GM18499 (cell line): ENCODE data around the gene SDK1.
"Not testable (repeated sequence)": the region's sequence is repeated elsewhere in the genome, so short reads cannot be mapped to it uniquely, and the experiment has no call there.

Source experiments
- ATAC-seq: cut with Tn5 transposase; IDR thresholded peaks from one replicate; pipeline ENCODE4 v1.9.1; 2021; ENCODE audit warnings: moderate number of reproducible peaks; ENCODE audit not compliant: insufficient read depth, unreplicated experiment

SDK1 gene

DNA sequence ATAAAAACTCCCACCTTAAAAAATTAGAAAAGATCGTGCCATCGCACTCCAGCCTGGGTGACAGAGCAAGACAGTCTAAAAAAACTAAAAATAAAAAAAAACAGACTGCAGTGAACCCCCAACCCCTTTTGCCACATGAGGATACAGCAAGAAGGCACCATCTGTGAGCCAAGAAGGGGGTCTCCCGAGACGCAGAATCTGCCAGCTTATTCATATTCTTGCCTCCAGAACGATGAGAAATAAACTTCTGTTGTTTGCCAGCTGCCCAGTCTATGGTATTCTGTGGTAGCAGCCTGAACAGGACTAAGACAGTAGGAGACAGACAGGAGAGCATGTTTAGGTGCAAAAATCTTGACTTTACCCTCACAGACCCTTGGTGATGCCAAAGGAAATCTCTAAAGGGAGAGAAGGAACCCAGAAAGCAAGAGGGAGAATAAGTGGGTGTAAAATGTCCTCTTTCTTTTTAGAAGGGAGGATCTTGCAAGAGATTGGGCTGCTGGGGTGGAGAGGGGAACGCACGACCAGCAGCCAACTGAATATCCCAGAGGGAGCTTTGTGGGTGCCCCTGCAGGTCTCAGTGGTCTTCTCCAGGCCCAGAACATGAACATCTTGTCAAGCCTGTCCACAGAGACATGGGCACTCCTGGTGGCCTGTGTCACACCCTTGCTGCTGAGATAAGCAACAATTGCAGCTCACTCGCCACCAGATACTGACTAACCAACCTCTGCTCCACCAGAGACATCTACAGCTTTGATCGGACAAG is 980.4 kb downstream of the SDK1 start:
- no peak for ATAC-seq

DNA sequence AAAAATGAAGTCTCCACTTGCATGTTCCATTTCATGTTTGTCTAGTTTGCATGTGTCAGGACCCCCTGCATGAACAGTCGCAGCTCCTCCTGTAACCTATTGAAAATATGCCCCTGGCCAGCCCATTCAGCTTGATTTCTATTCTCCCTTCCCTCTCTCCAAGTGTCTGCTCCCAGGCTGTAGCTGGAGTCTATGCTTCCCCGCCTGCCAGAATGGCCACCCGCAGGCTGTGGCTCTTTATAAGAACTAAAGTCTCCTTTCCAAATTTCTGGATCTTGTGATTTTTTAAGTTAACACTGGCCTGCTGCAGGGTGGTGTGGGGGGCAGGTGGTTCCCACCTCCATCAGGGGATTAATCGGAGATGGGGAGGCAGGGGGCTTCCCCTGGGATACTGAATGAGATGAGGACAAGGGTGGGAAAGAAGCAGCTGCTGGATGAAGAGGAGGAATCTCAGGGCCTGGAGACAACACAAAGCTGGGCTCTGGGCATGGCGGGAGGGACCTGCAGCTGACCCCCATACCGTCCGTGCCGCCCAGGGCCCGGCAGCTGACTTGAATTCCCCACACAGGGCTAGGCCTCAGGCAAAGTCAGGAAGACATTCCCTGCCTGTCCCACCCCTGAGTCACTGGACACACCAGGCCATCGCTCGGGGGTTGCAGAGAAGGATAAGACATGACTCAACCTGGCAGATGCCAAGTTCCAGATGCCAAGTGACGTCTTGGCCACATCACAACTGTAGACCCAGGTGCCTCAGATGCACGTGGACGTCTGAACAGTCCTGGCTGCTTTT is 981.6 kb downstream of the SDK1 start:
- no peak for ATAC-seq

DNA sequence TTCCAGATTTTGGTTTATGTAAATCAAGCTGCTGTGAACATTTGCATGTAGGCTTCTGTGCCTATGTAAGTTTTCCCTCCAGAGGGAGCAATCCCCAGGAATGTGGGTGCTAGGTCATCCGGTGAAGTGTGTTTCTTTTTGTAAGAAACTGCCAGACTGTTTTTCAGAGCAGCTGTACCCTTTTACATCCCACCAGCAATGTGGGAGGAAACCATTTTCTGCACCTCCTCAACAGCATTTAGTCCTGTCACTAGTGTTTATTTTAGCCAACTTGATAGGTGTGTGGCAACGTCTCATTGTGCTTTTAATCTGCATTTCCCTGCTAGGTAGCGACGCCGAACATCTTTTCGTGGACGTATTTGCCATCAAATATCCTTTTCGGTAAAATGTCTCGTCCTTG is 985.3 kb downstream of the SDK1 start:
- ATAC-seq: no peak

DNA sequence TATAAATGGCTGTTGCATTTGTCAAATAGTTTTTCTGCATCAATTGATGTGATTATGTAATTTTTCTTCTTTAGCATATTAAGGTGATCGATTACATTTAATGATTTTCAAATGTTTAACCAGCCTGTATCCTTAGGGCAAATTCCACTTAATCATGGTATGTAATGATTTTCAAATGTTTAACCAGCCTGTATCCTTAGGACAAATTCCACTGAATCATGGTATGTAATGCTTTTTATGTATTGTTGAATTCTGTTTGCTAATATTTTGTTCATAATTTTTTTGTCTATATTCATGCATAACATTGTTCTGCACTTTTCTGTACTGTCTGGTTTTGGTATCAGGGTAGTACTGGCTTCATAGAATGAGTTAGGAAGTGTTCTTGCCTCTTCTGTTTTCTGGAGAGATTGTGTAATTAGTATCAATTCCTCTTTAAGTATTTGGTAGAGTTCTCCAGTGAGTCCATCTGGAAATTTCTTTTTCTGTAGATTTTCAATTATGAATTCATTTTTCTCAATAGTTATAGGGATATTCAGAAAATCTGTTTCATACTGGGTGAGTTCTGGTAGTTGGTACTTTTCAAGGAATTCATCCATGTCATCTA is 987.8 kb downstream of the SDK1 start:
- ATAC-seq: no peak

DNA sequence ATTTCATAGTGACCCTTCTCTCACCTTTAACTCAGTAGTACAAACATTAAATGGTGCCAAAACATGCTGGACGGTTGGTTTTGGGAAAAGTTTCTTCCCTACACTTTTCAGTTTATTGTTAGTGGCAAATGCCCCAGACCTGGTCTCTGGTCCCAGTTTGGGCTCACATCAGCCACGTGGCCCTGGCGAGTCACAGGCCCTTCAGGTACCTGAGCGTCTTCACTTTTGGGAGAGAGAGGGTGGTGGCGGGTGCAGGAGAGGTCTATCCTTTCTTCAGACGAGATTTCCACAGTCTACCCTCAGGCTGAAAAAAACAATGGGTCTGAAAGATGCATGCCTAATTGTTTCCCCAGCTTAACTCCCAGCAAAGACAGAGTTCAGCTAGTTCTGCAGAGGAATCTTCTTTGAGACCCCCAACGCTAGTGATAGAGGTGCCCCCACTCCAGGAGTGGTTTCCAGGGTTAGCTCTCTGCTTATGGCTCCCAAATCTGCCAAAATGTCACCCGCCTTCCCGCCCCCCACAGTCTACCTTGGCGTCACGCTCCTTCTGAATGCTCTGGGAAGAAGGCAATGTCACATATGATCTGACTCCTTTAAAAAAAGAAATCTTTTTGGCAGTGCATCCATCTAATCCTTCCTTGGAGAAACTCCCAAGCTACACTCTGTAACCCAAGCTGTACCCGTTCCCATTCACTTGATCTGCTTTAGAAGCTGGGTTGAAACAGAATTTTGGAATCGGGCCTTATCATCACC is 996.3 kb downstream of the SDK1 start:
- no peak for ATAC-seq

DNA sequence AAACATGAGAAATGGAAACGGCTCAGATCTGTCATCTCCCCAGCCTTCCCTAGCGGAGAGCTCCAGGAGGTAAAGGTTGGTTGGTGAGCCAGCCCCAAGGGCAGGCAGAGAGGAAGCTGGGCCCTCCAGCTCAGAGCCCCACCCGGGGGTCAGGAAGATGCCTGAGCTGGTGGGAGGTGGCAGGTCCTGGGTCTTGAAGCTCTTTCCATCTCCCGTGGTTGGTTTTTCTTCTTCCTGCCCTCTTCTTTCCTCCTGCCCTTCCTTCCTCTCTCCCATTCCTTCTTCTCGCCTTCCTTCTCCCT is 996.8 kb downstream of the SDK1 start:
- no peak for ATAC-seq

DNA sequence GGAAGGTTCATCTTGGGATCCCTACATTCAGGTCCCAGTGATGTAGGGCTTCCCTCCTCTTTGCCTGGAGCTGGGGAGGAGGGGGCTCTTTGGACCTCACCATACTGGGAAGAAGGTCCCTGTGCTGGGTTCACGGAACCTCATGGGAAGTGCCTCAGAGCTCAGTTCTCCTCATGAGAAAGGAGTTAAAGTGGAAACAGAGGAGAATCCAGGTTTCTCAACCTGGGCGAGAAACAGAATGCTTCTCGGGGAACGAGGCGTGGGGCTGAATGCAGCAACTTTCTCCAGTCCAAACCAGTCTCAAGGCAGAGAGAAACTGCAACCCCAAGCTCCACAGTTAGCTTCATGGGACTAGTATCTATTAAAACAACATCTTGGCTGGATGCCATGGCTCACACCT is 998.4 kb downstream of the SDK1 start:
- no peak for ATAC-seq

DNA sequence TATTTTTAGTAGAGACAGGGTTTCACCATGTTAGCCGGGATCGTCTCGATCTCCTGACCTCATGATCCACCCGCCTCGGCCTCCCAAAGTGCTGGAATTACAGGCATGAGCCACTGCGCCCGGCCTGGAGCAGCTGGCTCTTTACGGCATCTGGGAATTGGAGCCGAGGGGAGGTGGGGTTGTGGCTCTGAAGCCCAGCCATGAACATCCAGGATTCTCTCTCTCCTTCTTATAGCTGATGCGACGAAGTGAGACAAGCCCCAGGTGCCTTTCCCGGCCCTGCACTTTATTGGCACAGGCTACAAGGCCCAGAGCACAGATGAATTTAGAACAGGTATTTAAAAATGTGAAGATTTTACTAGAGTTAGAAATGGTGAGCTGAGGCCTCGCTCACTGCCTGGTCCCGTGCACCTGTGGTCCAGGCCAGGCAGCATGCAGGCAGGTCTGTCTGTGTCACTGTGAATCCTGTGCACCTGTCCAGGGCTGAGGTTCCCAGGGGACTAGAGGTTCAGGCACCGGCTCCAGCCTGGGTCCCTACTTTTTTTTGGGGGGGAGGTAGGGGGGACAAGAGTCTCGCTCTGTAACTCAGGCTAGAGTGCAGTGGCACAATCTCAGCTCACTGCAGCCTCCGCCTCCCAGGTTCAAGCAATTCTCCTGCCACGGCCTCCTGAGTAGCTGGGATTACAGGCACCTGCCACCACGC is 1001.3 kb downstream of the SDK1 start:
- ATAC-seq: no peak

DNA sequence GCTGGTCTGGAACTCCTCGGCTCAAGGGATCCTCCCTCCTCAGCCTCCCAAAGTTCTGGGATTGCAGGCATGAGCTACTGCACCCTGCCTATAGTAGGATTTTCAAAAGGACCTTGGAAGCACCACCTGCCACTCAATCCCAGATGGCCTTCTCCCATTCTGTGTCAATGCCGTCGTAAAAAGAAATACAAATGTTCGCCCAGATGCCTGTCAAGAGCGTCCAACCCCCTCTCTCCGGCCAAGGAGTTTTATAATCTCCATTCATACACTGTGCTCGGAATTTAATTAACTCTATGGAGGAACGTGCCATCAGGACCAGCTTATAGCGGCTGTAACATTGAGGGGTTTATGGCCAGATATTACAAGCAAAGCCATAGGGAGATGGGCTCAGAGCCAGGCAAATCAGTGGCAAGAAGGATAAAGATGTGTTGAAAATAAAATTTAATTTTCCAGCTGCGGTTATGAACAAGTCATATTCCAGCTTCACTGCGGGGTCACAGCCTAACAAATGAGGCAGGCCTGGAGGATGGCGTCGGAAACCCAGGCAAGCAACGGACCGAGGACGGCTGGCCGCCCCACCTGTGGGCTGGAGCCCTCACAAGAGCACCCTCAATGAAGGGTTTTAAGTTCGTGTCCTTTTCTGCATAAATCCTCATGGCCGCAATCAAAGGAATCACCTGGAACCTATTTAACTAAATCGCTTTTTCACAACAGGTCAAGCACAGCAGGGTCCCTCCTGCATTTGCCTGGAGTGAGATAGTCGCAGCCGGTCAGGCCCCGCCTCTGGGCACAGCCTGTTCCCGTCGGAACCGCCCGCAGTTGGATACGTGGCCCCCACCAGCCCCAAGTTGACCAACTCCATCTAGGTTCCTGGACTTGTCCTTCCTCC is 1006.5 kb downstream of the SDK1 start:
- ATAC-seq: no peak

DNA sequence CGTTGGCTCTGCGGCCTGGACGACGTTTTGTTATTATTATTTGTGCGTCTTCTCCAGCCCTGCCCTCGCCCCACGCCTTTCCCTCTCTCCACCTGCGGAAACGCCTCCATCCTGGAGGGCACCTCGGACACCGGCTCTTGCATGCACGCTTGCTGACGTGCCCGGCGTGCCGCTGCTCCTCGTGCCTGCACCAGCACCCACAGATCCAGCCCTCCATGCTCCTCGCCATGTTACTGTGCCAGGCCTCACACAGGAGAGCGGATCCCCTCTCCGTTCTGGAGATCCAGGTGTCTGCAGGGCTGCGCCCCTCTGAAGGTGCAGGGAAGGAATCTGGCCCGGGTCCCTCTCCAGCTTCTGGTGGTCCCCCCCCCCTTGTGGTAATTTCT is 1007.1 kb downstream of the SDK1 start:
- no peak for ATAC-seq

DNA sequence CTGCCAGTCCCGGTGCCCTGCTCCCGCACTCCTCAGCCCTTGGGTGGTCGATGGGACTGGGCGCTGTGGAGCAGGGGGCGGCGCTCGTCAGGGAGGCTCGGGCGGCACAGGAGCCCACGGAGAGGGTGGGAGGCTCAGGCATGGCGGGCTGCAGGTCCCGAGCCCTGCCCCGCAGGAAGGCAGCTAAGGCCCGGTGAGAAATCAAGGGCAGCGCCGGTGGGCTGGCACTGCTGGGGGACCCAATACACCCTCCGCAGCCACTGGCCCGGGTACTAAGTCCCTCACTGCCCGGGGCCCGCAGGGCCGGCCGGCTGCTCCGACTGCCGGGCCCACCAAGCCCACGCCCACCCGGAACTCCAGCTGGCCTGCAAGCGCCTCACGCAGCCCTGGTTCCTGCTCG is 1012.9 kb downstream of the SDK1 start:
- ATAC-seq: not testable (repeated sequence)

DNA sequence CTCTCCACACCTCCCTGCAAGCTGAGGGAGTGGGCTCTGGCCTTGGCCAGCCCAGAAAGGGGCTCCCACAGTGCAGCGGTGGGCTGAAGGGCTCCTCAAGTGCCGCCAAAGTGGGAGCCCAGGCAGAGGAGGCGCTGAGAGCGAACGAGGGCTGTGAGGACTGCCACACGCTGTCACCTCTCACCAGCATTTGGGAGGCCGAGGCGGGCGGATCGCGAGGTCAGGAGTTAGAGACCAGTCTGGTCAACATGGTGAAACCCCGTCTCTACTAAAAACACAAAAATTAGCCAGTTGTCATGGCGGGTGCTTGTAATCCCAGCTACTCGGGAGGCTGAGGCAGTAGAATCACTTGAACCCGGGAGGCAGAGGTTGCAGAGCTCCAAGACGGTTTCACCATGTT is 1013.3 kb downstream of the SDK1 start:
- ATAC-seq: not testable (repeated sequence)
